Gastroesophageal sphincter (tissue), 3 donors: ENCODE measurements around the gene ABCC2.

ENCODE experiments used
- CTCF ChIP-seq, 4 experiments: fragments of 200-600 bp in 2 of 4; fragments of 450-650 bp in 2 of 4; sonication (generic) in 1 of 4; IDR thresholded peaks; one replicate each; pipeline ENCODE4 v1.5.1; 2017 to 2019; ENCODE audit warnings: antibody characterized with exemption in 4 of 4, mild to moderate bottlenecking in 2 of 4, moderate library complexity in 2 of 4
- POLR2A ChIP-seq, 2 donors: fragments of 450-650 bp; IDR thresholded peaks; one replicate each; pipeline ENCODE4 v1.6.1; 2017; ENCODE audit warnings: antibody characterized with exemption in 2 of 2, mild to moderate bottlenecking in 2 of 2, moderate library complexity in 1 of 2
- POLR2AphosphoS5 ChIP-seq: sonication (generic); formaldehyde crosslinking; IDR thresholded peaks from one replicate; pipeline ENCODE4 v1.6.1; 2017; ENCODE audit warnings: antibody characterized with exemption

GRCh38 chr10:99785646-99786045, 3.2 kb downstream of the ABCC2 start:
- no peak for TF ChIP-seq CTCF (IDR thresholded peaks at IDR 0.05)
- TF ChIP-seq POLR2A (IDR thresholded peaks at IDR 0.05): no peak
- TF ChIP-seq POLR2AphosphoS5: no peak
